OCI-LY1 (cell line): ENCODE data around the gene NKX2-2.

ENCODE experiments used
- H2AFZ ChIP-seq: fragments of 200-600 bp; sonication (generic), shearing (Covaris generic); 2 replicates; pipeline ENCODE4 v1.6.0; 2014; ENCODE audit warnings: antibody characterized with exemption, mild to moderate bottlenecking, low read length
- H3F3A ChIP-seq: fragments of 200-600 bp; sonication (generic), shearing (Covaris generic); 2 replicates; pipeline ENCODE4 v1.6.0; 2014; ENCODE audit warnings: mild to moderate bottlenecking, antibody characterized with exemption, low read length, moderate library complexity; ENCODE audit not compliant: insufficient read depth
- H3K27ac ChIP-seq: fragments of 200-600 bp; sonication (generic); 2 replicates; pipeline ENCODE4 v1.5.1; 2014; ENCODE audit warnings: low read length, mixed run types, mild to moderate bottlenecking, low read depth; ENCODE audit not compliant: poor library complexity, severe bottlenecking
- H3K27me3 ChIP-seq: fragments of 200-600 bp; sonication (generic); 2 replicates; pipeline ENCODE4 v1.6.0; 2014; ENCODE audit warnings: antibody characterized with exemption, mild to moderate bottlenecking, low read length, moderate library complexity; ENCODE audit not compliant: insufficient read depth
- H3K36me3 ChIP-seq: fragments of 200-600 bp; sonication (generic); 2 replicates; pipeline ENCODE4 v1.6.1; 2014; ENCODE audit warnings: mild to moderate bottlenecking, antibody characterized with exemption, low read length, moderate library complexity, mixed read lengths; ENCODE audit not compliant: insufficient read depth
- H3K4me1 ChIP-seq: fragments of 200-600 bp; sonication (generic); 2 replicates; pipeline ENCODE4 v1.5.1; 2014; ENCODE audit warnings: mild to moderate bottlenecking, low read length, moderate library complexity; ENCODE audit not compliant: insufficient read depth, severe bottlenecking
- H3K4me2 ChIP-seq: fragments of 200-600 bp; sonication (generic), shearing (Covaris generic); 2 replicates; pipeline ENCODE4 v1.6.1; 2014; ENCODE audit warnings: low read length
- H3K4me3 ChIP-seq: fragments of 200-600 bp; sonication (generic); 2 replicates; pipeline ENCODE4 v1.5.1; 2014; ENCODE audit warnings: low read length, low read depth, mild to moderate bottlenecking, mixed read lengths; ENCODE audit not compliant: poor library complexity, severe bottlenecking
- H3K79me2 ChIP-seq: fragments of 200-600 bp; shearing (Covaris generic); 2 replicates; pipeline ENCODE4 v1.6.1; 2016; ENCODE audit warnings: mixed run types, low read length, mixed read lengths; ENCODE audit not compliant: insufficient read depth
- H3K9ac ChIP-seq: fragments of 200-600 bp; sonication (generic), shearing (Covaris generic); 2 replicates; pipeline ENCODE4 v1.6.1; 2014; ENCODE audit warnings: mild to moderate bottlenecking, low read length, mixed read lengths
- H3K9me2 ChIP-seq: fragments of 200-600 bp; sonication (generic), shearing (Covaris generic); 2 replicates; pipeline ENCODE4 v1.6.1; 2014; ENCODE audit warnings: low read depth, mild to moderate bottlenecking, low read length, mixed read lengths
- H3K9me3 ChIP-seq: fragments of 200-600 bp; shearing (Covaris generic); 2 replicates; pipeline ENCODE4 v1.6.1; 2014; ENCODE audit warnings: low read length, mixed read lengths
- H4K20me1 ChIP-seq: fragments of 200-600 bp; sonication (generic), shearing (Covaris generic); 2 replicates; pipeline ENCODE4 v1.6.0; 2016; ENCODE audit warnings: mild to moderate bottlenecking, low read length; ENCODE audit not compliant: insufficient read depth
- CTCF ChIP-seq: fragments of 200-600 bp; sonication (generic), shearing (Covaris generic); IDR thresholded peaks from 2 replicates; pipeline ENCODE4 v1.5.1; 2017; ENCODE audit warnings: mild to moderate bottlenecking, antibody characterized with exemption, low read length, moderate library complexity, mixed read lengths
- EZH2 ChIP-seq: fragments of 200-600 bp; sonication (generic), shearing (Covaris generic); IDR thresholded peaks from 2 replicates; pipeline ENCODE4 v1.8.0; 2017; ENCODE audit warnings: borderline replicate concordance, mixed run types, mild to moderate bottlenecking, antibody characterized with exemption, low read length, moderate library complexity, mixed read lengths

The NKX2-2 gene

GRCh38 chr20:21554985-21555384 lies 41.1 kb upstream of the NKX2-2 start:
- Histone ChIP-seq H3K27me3 (0 out of 2 replicates have a peak, but pooled peaks cover 6% of the 10 kb centered on the region), H3K9me2 (no peaks in the 10 kb centered on the region), H3F3A (no peaks in the 10 kb centered on the region), H3K27ac (peak overlapping the region; percentile 80), H3K4me2 (peak overlapping the region; percentile 26; the same call in 1 of the 2 replicates), H3K9ac (peak overlapping the region; percentile 32; the same call in 1 of the 2 replicates), H3K4me1 (peaks cover 47% of the 10 kb centered on the region), H3K4me3 (no peak overlapping the region), H3K9me3 (no peaks in the 10 kb centered on the region), H3K36me3 (no peaks in the 10 kb centered on the region), H4K20me1 (no peaks in the 10 kb centered on the region), H2AFZ (no peak overlapping the region; the same call in 1 of the 2 replicates), H3K79me2 (no peaks in the 10 kb centered on the region; the same call in 1 of the 2 replicates)
- no peak for TF ChIP-seq CTCF
- TF ChIP-seq EZH2, result no peak

- Histone ChIP-seq H3K4me1 (peaks cover 48% of the 10 kb centered on the region), H3K9ac (no peak overlapping the region; the same call in 1 of the 2 replicates), H3K27me3 (0 out of 2 replicates have a peak, but pooled peaks cover 6% of the 10 kb centered on the region), H3K4me3 (no peak overlapping the region), H2AFZ (no peak overlapping the region), H3K79me2 (no peaks in the 10 kb centered on the region; the same call in 1 of the 2 replicates), H3K4me2 (peak overlapping the region; percentile 26; the same call in 1 of the 2 replicates), H4K20me1 (no peaks in the 10 kb centered on the region), H3K36me3 (no peaks in the 10 kb centered on the region), H3K9me2 (no peaks in the 10 kb centered on the region), H3K27ac (peak overlapping the region; percentile 80), H3F3A (no peaks in the 10 kb centered on the region), H3K9me3 (no peaks in the 10 kb centered on the region)
- TF ChIP-seq CTCF, result no peak
- no peak for TF ChIP-seq EZH2
Observed at GRCh38 chr20:21554376-21554890, 40.6 kb upstream of the NKX2-2 start.

- Histone ChIP-seq H3K9me3 (no peaks in the 10 kb centered on the region), H3K4me3 (no peak overlapping the region), H2AFZ (no peak overlapping the region; the same call in none of the 2 replicates), H3K27me3 (0 out of 2 replicates have a peak, but pooled peaks cover 6% of the 10 kb centered on the region), H3K9ac (no peak overlapping the region), H3F3A (no peaks in the 10 kb centered on the region; the same call in 1 of the 2 replicates), H3K36me3 (no peaks in the 10 kb centered on the region; the same call in 1 of the 2 replicates), H3K4me1 (peaks cover 67% of the 10 kb centered on the region), H3K79me2 (no peaks in the 10 kb centered on the region), H4K20me1 (no peaks in the 10 kb centered on the region), H3K4me2 (no peak overlapping the region), H3K9me2 (no peaks in the 10 kb centered on the region), H3K27ac (peak overlapping the region; percentile 96)
- TF ChIP-seq CTCF, result no peak
- TF ChIP-seq EZH2, result no peak
Observed at GRCh38 chr20:21550587-21550986, 36.7 kb upstream of the NKX2-2 start.
